Measurements from ENCODE around the gene IFIT3.

The IFIT3 gene

GRCh38 chr10:89362929-89363328 is 35.1 kb downstream of the IFIT3 start:
- no peak for DNase-seq

GRCh38 chr10:89363729-89364442 is 36.1 kb downstream of the IFIT3 start:
- DNase-seq, result no peak

DNA sequence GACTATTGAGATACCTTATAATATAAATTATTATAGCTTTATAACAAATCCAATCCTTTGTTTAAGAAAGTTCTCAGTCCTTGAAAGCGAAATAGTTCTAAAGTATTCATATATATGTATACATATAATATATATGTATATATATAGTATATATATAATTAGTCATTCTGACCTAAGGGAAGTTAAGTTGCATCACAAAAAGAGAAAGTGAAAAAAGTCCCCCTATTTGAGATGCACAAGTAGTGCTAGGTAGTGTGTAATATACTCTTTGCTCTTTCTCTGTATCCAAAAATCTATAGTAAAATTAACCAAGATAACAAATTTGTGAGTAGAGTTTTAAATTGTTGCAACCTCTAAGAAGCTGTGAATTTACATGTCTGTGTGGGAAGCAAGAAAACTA is 36.7 kb downstream of the IFIT3 start:
- DNase-seq, result no peak

- no peak for DNase-seq
Measured at GRCh38 chr10:89367529-89367928, 39.7 kb downstream of the IFIT3 start.

GRCh38 chr10:89368129-89368528 is 40.3 kb downstream of the IFIT3 start:
- DNase-seq, result no peak

DNA sequence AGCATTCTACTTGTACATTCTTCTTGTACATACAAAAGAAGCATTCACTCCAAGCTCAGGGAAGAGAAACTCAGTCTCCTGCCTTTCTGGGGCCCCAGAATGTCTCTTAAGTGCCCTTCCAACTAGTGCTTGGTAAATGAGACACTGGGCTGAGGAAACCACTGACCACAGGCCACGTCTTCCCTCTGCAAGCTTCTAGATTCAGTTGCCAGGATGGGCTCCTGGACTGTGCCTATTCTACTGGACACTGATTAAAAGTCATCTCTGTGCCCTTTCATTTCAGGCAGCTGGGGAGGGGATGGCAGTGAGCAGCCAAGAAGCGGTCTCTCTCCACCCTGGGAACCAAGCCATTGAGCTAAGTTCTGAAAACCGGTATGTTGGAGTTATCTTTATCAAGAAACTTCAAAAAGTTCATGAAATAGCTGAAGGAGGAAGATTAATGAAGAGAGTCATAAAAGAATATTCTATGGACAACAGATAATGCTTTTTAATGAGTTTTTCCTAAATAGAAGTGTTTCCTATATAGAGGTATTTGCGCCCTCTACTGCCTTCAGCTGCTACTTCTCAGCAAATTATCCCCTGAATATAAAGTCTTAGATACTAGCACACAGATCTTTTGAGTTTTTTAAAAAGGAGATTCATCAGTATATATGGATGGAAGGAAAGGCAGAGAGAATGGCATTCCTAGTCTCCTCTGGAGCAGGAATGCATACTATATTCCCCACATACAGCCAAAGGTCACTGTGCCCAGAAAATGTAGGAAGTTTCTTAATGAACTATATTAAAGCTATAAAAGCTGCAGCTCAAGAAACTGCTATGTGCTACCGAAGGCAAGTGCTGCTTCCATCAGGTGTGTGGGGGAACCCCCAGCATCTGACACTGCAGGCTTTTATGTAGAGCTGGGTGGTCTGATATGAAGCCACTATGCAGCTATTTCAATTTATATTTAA is 41.6 kb downstream of the IFIT3 start:
- peak; percentile 66 to 85 for DNase-seq

- no peak for DNase-seq
Measured at GRCh38 chr10:89371079-89371478, 43.3 kb downstream of the IFIT3 start.

- no peak for DNase-seq
Measured at GRCh38 chr10:89371987-89372386, 44.2 kb downstream of the IFIT3 start.

- DNase-seq, result no peak
Measured at GRCh38 chr10:89373916-89374711, 46.3 kb downstream of the IFIT3 start.

DNA sequence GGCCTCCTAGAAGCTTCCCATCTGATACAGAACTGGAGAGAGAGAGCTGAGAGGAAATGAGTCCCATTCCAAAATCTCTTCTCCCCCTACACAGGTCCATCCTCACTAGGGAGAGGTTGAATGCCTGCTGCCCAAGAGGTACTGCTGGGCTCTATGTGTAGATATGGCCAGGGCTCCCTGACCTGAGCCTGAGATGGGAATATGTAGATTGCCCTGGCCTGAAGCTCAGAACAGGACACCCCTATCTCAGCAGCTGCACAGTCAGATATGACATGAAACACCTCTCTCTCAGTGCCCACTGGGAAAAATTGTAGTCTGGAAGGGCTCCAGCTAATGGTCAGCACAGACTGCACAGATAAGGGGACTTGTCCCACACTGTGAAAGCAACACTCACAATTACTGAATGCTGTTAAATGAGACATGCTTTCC is 46.9 kb downstream of the IFIT3 start:
- DNase-seq, result no peak

DNA sequence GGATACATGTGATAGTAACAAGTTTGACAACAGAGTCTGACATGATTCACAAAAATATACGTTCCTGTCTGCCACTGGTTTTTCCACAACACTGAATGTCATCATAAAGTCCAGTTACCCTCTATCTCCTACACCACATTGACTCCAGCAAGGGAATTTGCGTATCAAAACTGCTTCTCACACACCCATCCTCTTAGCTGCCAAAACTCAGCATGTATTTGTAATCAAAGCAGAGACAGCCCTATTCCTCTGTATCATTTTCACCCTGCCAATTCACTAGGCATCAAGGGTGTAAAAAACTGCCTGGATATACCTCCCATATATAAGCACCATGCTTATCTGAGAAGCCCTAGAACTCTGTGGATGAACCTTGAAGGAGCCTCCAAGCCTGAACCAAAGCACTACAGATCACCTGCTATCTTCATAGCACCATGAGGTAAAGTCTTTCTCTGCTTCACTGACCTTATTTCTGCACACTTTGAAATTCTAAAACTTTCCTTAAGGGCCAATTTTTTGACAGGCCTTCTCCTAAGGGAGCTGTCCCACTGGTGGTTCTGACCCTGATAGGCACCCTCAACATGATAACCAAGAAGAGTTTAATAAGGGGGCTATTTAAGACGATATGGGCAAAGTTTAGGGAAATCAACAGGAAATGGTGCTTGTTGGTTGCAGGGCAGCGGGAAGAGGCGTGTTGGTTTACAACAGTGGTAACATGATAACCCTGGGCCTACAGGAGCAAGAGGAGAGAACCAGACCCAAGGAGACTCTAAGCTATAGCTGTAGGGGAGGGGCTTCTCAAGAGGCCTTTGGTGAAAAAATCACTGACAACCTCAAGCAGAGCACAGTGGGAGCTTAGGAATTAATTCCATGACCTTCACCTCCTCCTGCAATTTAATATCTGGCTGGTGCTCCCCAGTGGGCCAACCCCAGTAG is 50.2 kb downstream of the IFIT3 start, which contains the start of gene IFIT1B:
Gene IFIT1B (plus strand): TSS at position 352 of the 933 bp plus-strand sequence. CDS start 80 bp downstream, at position 432.
- no peak for DNase-seq

GRCh38 chr10:89379103-89379502 is 51.3 kb downstream of the IFIT3 start:
- DNase-seq, result no peak

DNA sequence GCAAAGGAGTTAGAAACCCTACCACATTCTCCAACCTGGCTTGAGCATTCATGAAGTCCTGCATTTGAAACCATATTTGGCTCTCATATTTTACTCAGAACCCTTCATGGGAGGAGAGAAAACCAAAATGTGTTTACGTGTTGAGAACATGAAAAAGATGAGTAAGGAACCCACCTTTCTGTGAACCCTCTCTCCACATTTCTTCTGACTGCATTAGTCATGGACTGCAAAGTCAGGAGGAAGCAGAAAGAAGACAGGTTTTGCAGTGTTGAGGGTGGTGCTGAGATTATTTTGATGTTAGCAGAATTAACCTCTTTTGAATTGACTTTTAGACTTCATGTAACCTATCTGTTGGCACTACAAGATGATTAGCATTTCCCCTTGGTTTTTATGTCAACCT is 55.0 kb downstream of the IFIT3 start:
- no peak for DNase-seq

DNA sequence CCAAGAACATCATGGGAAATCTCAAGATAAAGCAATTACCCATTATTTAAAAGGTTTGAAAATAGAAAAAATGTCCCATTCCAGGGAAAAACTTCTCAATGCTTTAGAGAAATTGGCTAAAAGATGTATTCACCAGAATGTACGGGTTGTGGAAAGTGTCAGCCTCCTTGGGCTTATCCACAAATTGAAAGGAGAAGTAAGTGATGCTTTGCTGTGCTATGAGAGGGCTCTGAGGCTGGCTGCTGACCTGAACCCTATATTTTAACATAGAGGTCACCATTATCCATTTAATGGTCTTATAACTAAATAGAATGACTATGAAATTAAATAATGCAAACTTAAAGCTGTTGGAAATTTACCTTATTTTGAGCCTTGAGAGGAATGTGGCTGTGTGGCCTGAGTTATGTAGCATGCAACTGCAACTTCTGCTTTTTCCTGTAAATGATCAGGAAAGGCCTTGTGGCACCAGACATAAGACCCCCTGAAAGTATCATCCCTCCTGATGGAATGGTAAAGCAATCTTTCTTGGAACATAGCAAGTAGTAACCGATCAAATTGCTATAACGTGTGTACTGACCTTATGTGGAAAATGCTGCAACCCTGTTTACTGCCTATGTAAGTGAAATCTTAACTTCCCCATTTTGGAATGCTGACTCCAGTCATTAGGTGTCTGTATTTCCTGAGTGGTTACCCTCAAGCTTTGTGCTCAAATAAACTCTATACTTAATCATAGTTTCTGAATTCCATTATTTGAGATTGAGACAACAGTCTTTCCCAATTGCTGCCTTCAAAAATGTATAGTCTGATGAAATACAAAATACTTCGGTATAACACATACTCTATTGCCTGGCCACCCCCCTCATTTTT is 56.9 kb downstream of the IFIT3 start:
- DNase-seq, result peak; percentile 94

- DNase-seq, result no peak
Measured at GRCh38 chr10:89388806-89389205, 61.0 kb downstream of the IFIT3 start.

- peak; percentile 57 to 69 for DNase-seq
Measured at GRCh38 chr10:89389254-89389653, 61.5 kb downstream of the IFIT3 start.

Measured in Kasumi-1 (cell line).